Measurements from ENCODE around the gene FAM13A.

DNA sequence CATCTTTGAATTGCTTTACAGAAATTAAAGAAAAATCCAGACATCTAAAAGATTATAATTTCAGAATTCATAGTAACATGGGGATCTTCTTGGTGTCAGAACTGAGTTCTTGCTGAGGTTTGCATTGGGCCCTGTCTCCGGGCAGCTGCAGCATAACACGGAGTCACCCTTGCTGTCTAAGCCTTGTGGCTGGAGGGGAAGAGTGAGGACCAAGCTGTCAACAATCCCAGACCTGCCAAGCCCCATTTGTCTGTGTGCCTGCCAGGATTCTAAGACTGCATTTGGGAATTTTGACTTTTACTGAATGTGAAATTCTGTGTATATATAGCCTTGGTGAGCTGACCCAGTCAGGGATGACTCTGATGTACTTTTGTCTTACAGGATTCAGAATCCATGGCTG lies 334.2 kb downstream of the FAM13A start:
- TF ChIP-seq EZH2 (optimal IDR thresholded peaks at IDR 0.05; ENCODE audit: low read depth, low read length) (no peak), CTCF (IDR thresholded peaks at IDR 0.05; ENCODE audit: low read length) (no peak), EZH2phosphoT487 (IDR thresholded peaks at IDR 0.05; ENCODE audit: low read length) (no peak)

Measured in MM.1S (cell line).